Measurements from ENCODE around the gene ITPR2. TPM values are rescaled to one million over a fixed set of nuclear protein-coding genes. Genes with fewer than 3 reads are reported as not detected.

The ITPR2 gene
- total RNA-seq, 1 donor from 2014 or later, result 16.3 TPM

DNA sequence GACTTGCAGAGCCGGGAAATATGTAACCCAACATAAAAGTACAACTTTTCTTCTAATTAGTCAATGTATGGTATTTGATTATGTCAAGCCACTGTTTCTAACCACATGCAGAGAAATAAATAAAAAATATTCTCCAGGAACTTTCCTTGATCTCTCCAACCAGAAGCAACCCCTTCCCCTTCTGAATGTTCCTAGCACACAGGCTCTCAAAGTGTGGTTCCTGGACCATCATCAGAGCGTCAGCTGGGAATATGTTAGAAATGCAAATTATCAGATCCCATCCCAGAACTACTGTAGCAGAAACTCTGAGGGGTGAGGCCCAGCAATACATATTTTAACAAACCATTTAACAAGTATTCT is 21.0 kb upstream of the ITPR2 start:
- Histone ChIP-seq H3K36me3 (ENCODE audit: control insufficient read depth, insufficient read depth, low read length) (no peaks in the 10 kb centered on the region), H3K27me3 (ENCODE audit: control insufficient read depth, insufficient read depth, low read length) (no peaks in the 10 kb centered on the region), H3K4me3 (ENCODE audit: low read depth, low read length) (no peak overlapping the region)
- no peak for TF ChIP-seq CTCF (IDR thresholded peaks at IDR 0.05; ENCODE audit: insufficient read depth, low read length, poor library complexity, severe bottlenecking)
- no peak for DNase-seq (ENCODE audit: low read depth)

- DNase-seq (ENCODE audit: low read depth), result no peak
- H3K36me3 ChIP-seq (ENCODE audit: control insufficient read depth, insufficient read depth, low read length), result no peaks in the 10 kb centered on the region
- TF ChIP-seq CTCF (IDR thresholded peaks at IDR 0.05; ENCODE audit: insufficient read depth, low read length, poor library complexity, severe bottlenecking), result peak; percentile 92
- no peaks in the 10 kb centered on the region for H3K27me3 ChIP-seq (ENCODE audit: control insufficient read depth, insufficient read depth, low read length)
- H3K4me3 ChIP-seq (ENCODE audit: low read depth, low read length), result no peak overlapping the region
Observed at GRCh38 chr12:26853303-26854030, 20.5 kb upstream of the ITPR2 start.

DNA sequence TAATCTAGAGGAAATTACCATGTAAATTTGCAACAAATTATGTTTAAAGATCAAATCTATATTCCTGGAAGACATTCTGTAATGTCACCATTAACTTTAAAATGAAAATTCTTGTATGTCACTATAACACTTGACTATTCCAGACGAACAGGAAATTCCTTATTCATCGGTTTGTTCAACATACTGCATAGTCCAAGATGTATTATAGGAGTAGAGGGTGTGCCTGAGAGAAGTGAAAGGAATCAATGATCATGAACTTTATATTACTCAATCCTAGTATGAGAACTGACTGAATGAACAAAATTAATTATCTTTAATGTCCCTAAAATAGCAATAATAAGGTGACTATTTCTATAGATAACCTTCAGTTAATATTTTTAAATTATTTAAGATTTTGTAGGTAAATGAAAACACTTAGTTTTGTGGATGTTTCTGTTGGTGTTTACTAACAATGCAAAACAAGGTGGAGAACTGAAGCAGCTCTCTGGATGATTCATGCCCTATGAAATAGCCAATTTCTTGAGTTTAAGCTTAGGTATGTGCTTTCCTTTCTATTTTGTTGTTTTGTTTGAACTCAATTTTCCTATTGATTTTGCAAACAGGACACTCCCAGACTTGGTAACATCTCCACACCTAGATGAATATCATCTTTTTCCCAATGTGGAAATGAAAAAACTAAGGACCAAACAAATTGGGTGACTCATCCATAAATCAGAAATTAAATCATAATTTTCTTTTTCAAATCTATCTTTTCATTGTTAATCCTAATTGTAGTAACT is 18.2 kb upstream of the ITPR2 start:
- H3K4me3 ChIP-seq (ENCODE audit: low read depth, low read length), result no peak overlapping the region
- H3K27me3 ChIP-seq (ENCODE audit: control insufficient read depth, insufficient read depth, low read length), result no peaks in the 10 kb centered on the region
- TF ChIP-seq CTCF (IDR thresholded peaks at IDR 0.05; ENCODE audit: insufficient read depth, low read length, poor library complexity, severe bottlenecking), result no peak
- no peak for DNase-seq (ENCODE audit: low read depth)
- H3K36me3 ChIP-seq (ENCODE audit: control insufficient read depth, insufficient read depth, low read length), result no peaks in the 10 kb centered on the region

DNA sequence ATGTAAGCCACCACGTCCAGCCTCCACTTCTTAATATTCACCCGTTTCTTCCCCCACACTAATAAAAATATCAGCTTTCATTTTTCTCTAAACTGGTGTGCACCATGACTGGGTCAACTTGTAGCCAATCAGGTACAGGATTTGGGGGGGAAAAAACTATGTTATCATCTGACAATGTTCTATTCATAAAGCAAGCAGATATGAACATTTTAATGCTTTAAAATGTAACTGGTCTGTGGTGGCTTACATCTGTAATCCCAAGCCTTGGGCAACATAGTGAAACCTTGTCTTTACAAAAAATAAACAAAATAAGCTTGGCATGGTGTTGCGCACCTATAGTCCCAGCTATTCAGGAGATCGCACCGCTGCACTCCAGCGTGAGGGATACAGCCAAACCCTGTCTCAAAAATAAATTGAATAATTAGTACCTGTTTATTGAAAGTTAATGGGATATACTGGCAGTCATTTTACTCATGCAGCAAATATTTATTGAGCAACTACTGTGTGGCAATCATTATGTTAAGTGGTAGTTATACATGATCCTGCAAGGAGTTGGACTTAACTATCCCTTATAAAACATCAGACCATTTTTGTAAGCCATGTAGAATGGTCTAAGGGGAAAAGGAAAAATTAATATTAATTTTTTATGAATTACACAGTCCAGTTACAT is 15.3 kb upstream of the ITPR2 start:
- no peak for DNase-seq (ENCODE audit: low read depth)
- Histone ChIP-seq H3K27me3 (ENCODE audit: control insufficient read depth, insufficient read depth, low read length) (no peaks in the 10 kb centered on the region), H3K36me3 (ENCODE audit: control insufficient read depth, insufficient read depth, low read length) (no peaks in the 10 kb centered on the region), H3K4me3 (ENCODE audit: low read depth, low read length) (no peak overlapping the region)
- no peak for TF ChIP-seq CTCF (IDR thresholded peaks at IDR 0.05; ENCODE audit: insufficient read depth, low read length, poor library complexity, severe bottlenecking)

DNA sequence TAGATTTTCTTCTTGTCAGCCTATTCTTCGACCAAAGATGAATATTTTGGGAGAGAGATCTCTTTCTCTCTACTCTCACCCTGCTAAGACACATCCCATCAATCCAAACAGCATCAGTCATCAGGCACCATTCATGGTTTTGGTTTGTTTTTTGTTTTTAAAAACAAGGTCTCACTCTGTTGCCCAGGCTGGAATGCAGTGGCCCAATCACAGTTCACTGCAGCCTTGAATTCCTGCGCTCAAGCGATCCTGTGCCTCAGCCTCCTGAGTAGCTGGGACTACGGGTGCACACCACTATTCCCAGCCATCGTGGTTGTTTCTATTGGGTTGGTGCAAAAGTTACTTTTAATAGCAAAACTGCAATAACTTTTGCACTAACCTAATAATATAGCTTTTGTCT is 14.4 kb upstream of the ITPR2 start:
- no peaks in the 10 kb centered on the region for H3K27me3 ChIP-seq (ENCODE audit: control insufficient read depth, insufficient read depth, low read length)
- no peak for DNase-seq (ENCODE audit: low read depth)
- no peak overlapping the region for H3K4me3 ChIP-seq (ENCODE audit: low read depth, low read length)
- H3K36me3 ChIP-seq (ENCODE audit: control insufficient read depth, insufficient read depth, low read length), result no peaks in the 10 kb centered on the region
- TF ChIP-seq CTCF (IDR thresholded peaks at IDR 0.05; ENCODE audit: insufficient read depth, low read length, poor library complexity, severe bottlenecking), result no peak

All from kidney epithelial cell (primary cell).